ENCODE measurements around the gene CROCC2. TPM values are rescaled to one million over a fixed set of nuclear protein-coding genes. Genes with fewer than 3 reads are reported as not detected.
A peak's percentile ranks its signal among the peaks of the same experiment; 100 is the strongest.

Gene CROCC2
- total and polyA plus RNA-seq, 10 of the 15 experiments (the other 5 are each of a cell fraction or from before 2014, with no cell fraction given) = not detected

DNA sequence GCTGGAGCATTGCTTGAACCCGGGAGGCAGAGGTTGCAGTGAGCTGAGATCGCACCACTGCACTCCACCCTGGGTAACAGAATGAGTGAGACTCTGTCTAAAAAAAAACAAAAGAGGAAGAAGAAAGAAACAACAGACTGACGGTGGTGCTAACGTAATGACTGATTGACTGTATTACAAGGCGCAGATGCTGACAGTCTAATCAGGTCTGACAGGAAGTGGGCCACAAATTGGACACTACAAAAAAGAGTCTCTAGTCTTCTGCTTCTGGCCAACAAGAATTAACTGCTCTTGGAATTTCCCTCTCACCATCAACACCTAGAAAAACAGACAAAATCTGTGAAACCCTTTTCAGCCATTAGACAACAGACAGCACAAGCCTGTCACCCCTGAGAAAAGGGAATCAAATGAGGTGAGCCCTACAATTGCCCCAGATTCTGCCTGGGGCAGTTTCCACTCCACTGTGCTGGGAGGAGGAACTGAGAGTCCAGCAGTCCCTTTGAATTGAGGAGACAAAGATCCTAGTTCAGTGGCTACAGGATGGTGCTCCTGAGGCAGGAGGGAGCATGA, 135.5 kb downstream of the CROCC2 start (continued):
- no peak for TF ChIP-seq IRF3 (IDR thresholded peaks at IDR 0.05)
- peak; percentile 98 for TF ChIP-seq NBN (IDR thresholded peaks at IDR 0.05)
- no peak for TF ChIP-seq SREBF1 (IDR thresholded peaks at IDR 0.05; ENCODE audit: low read length)
- no peak for TF ChIP-seq USF1 (IDR thresholded peaks at IDR 0.05; ENCODE audit: borderline replicate concordance, extremely low read length, insufficient read depth, low read depth, low read length)
- TF ChIP-seq JUNB (IDR thresholded peaks at IDR 0.05) = peak; percentile 77
- TF ChIP-seq PML (IDR thresholded peaks at IDR 0.05; ENCODE audit: low read length) = 0 out of 2 replicates have a peak, but pooled peaks have one; percentile 43
- TF ChIP-seq NFYB (IDR thresholded peaks at IDR 0.05; ENCODE audit: insufficient read depth, low read depth, low read length) = peak; percentile 36; the same call in 1 of the 2 replicates
- TF ChIP-seq KDM1A (IDR thresholded peaks at IDR 0.05; ENCODE audit: borderline replicate concordance) = no peak
- TF ChIP-seq, protein P1, sequence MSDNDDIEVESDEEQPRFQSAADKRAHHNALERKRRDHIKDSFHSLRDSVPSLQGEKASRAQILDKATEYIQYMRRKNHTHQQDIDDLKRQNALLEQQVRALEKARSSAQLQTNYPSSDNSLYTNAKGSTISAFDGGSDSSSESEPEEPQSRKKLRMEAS (IDR thresholded peaks at IDR 0.05; ENCODE audit: low read depth, low read length) = no peak
- no peak for TF ChIP-seq ZNF217 (IDR thresholded peaks at IDR 0.05)
- TF ChIP-seq, protein P2, sequence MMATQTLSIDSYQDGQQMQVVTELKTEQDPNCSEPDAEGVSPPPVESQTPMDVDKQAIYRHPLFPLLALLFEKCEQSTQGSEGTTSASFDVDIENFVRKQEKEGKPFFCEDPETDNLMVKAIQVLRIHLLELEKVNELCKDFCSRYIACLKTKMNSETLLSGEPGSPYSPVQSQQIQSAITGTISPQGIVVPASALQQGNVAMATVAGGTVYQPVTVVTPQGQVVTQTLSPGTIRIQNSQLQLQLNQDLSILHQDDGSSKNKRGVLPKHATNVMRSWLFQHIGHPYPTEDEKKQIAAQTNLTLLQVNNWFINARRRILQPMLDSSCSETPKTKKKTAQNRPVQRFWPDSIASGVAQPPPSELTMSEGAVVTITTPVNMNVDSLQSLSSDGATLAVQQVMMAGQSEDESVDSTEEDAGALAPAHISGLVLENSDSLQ (IDR thresholded peaks at IDR 0.05) = peak; percentile 95
- TF ChIP-seq CHD4 (IDR thresholded peaks at IDR 0.05) = no peak
- 0 out of 2 replicates have a peak, but pooled peaks have one; percentile 15 for TF ChIP-seq JUND (IDR thresholded peaks at IDR 0.05; ENCODE audit: low read depth, low read length)
- peak; percentile 91 for TF ChIP-seq CREB1 (IDR thresholded peaks at IDR 0.05; ENCODE audit: low read depth)
- no peak for TF ChIP-seq STAT1 (conservative IDR thresholded peaks at IDR 0.05)
- TF ChIP-seq, protein P3, sequence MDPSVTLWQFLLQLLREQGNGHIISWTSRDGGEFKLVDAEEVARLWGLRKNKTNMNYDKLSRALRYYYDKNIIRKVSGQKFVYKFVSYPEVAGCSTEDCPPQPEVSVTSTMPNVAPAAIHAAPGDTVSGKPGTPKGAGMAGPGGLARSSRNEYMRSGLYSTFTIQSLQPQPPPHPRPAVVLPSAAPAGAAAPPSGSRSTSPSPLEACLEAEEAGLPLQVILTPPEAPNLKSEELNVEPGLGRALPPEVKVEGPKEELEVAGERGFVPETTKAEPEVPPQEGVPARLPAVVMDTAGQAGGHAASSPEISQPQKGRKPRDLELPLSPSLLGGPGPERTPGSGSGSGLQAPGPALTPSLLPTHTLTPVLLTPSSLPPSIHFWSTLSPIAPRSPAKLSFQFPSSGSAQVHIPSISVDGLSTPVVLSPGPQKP (IDR thresholded peaks at IDR 0.05; ENCODE audit: low read depth, low read length) = no peak; the same call in 1 of the 2 replicates
- TF ChIP-seq, protein P4, sequence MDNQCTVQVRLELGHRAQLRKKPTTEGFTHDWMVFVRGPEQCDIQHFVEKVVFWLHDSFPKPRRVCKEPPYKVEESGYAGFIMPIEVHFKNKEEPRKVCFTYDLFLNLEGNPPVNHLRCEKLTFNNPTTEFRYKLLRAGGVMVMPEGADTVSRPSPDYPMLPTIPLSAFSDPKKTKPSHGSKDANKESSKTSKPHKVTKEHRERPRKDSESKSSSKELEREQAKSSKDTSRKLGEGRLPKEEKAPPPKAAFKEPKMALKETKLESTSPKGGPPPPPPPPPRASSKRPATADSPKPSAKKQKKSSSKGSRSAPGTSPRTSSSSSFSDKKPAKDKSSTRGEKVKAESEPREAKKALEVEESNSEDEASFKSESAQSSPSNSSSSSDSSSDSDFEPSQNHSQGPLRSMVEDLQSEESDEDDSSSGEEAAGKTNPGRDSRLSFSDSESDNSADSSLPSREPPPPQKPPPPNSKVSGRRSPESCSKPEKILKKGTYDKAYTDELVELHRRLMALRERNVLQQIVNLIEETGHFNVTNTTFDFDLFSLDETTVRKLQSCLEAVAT (IDR thresholded peaks at IDR 0.05) = peak; percentile 80
- TF ChIP-seq E4F1 (IDR thresholded peaks at IDR 0.05; ENCODE audit: borderline replicate concordance, partially characterized antibody) = peak; percentile 54
- no peak for TF ChIP-seq E2F8 (IDR thresholded peaks at IDR 0.05; ENCODE audit: low read depth, partially characterized antibody)

Data from GM12878 (cell line).